B cell (primary cell): ENCODE data around the gene WDR18. TPM values are rescaled to one million over a fixed set of nuclear protein-coding genes. Genes with fewer than 3 reads are reported as not detected.

Source experiments
- ATAC-seq: fragments of 200-7000 bp; cut with Tn5 transposase; one replicate; pipeline ENCODE4 v1.10.0; 2021; ENCODE audit warnings: low read depth, mild to moderate bottlenecking, moderate number of reproducible peaks, moderate library complexity
- CTCF ChIA-PET: fragments of 350-600 bp; sonication (Branson Sonifier 250); formaldehyde crosslinking; loops from one replicate; lab custom pipeline; 2021; ENCODE audit warnings: antibody characterized with exemption, inconsistent platforms; lab: Charles Lee
- POLR2A ChIA-PET: fragments of 350-600 bp; sonication (Branson Sonifier 250); formaldehyde crosslinking; loops from one replicate; lab custom pipeline; 2021; ENCODE audit warnings: antibody characterized with exemption; lab: Charles Lee
- DNase-seq: peaks from one replicate; pipeline ENCODE4 v3.0.0; 2013
- H2AFZ ChIP-seq: 2 replicates; pipeline ENCODE4 v1.6.1; 2012; ENCODE audit warnings: mild to moderate bottlenecking, low read depth, low read length; ENCODE audit not compliant: insufficient read depth, poor library complexity, severe bottlenecking
- H3K27ac ChIP-seq, 2 donors: 1 replicate in 1 of 2; 2 replicates in 1 of 2; pipeline ENCODE4 v1.5.1; 2012 to 2013; ENCODE audit warnings: low read length in 2 of 2, mild to moderate bottlenecking in 2 of 2, moderate library complexity in 1 of 2
- H3K27me3 ChIP-seq, 4 experiments: fragments of 200-600 bp in 1 of 4; sonication (generic) in 1 of 4; replicated peaks in 1 of 4; 1 replicate in 2 of 4; 2 replicates in 2 of 4; pipeline versions ENCODE4 v1.6.1 to v1.7.0; 2013 to 2016; ENCODE audit warnings: low read length in 3 of 4, mild to moderate bottlenecking in 2 of 4, mixed read lengths in 1 of 4, moderate library complexity in 1 of 4; ENCODE audit not compliant: insufficient read depth in 4 of 4, control insufficient read depth in 3 of 4; ENCODE audit errors: control extremely low read depth in 1 of 4
- H3K36me3 ChIP-seq, 2 experiments: replicated peaks in 1 of 2; 1 replicate in 1 of 2; 2 replicates in 1 of 2; pipeline versions ENCODE4 v1.6.1 to v1.7.1; 2013; ENCODE audit warnings: low read length in 1 of 2; ENCODE audit not compliant: insufficient read depth in 2 of 2, control insufficient read depth in 1 of 2; ENCODE audit errors: control extremely low read depth in 1 of 2, extremely low read depth in 1 of 2
- H3K4me1 ChIP-seq, 2 donors: fragments of 200-600 bp in 1 of 2; sonication (generic) in 1 of 2; 1 replicate in 1 of 2; 2 replicates in 1 of 2; pipeline versions ENCODE4 v1.5.1 to v1.6.1; 2013 to 2017; ENCODE audit warnings: low read length in 2 of 2; ENCODE audit not compliant: control insufficient read depth in 2 of 2, insufficient read depth in 2 of 2
- H3K4me2 ChIP-seq: replicated peaks from 2 replicates; pipeline ENCODE3; 2012; ENCODE audit warnings: mild to moderate bottlenecking, low read depth, low read length; ENCODE audit not compliant: poor library complexity, severe bottlenecking
- H3K4me3 ChIP-seq, 5 experiments: fragments of 200-600 bp in 1 of 5; sonication (generic) in 1 of 5; 1 replicate in 3 of 5; 2 replicates in 2 of 5; pipeline versions ENCODE4 v1.5.1 to v1.7.0; 2011 to 2016; ENCODE audit warnings: low read length in 4 of 5, mild to moderate bottlenecking in 4 of 5, low read depth in 2 of 5, control low read depth in 1 of 5, moderate library complexity in 1 of 5; ENCODE audit not compliant: insufficient read depth in 1 of 5; ENCODE audit errors: control extremely low read depth in 1 of 5, extremely low read depth in 1 of 5
- H3K79me2 ChIP-seq: fragments of 200-600 bp; sonication (generic); one replicate; pipeline ENCODE4 v1.6.0; 2016; ENCODE audit warnings: low read length; ENCODE audit not compliant: control insufficient read depth, insufficient read depth
- H3K9ac ChIP-seq: fragments of 200-600 bp; sonication (generic); 2 replicates; pipeline ENCODE4 v1.6.1; 2017; ENCODE audit warnings: mild to moderate bottlenecking, low read length, moderate library complexity
- H3K9me3 ChIP-seq, 3 donors: one replicate each; pipeline versions ENCODE4 v1.6.1 to v1.7.1; 2013; ENCODE audit warnings: low read length in 2 of 3; ENCODE audit not compliant: control insufficient read depth in 2 of 3, insufficient read depth in 1 of 3; ENCODE audit errors: control extremely low read depth in 1 of 3
- H4K20me1 ChIP-seq: 2 replicates; pipeline ENCODE4 v1.6.0; 2012; ENCODE audit warnings: mild to moderate bottlenecking, low read length; ENCODE audit not compliant: insufficient read depth, control insufficient read depth, poor library complexity, severe bottlenecking
- H3K27ac Mint-ChIP-seq: one replicate; pipeline ENCODE4 v1.8.0; 2021; ENCODE audit warnings: mixed read lengths
- H3K27me3 Mint-ChIP-seq: one replicate; pipeline ENCODE4 v1.8.0; 2021; ENCODE audit warnings: mixed read lengths
- H3K4me1 Mint-ChIP-seq: one replicate; pipeline ENCODE4 v1.8.0; 2021; ENCODE audit warnings: mixed read lengths
- H3K4me3 Mint-ChIP-seq: one replicate; pipeline ENCODE4 v1.8.0; 2021; ENCODE audit warnings: mixed read lengths
- H3K9me3 Mint-ChIP-seq: one replicate; pipeline ENCODE4 v1.8.0; 2022; ENCODE audit warnings: mixed read lengths; ENCODE audit not compliant: insufficient read depth
- EZH2 ChIP-seq: IDR thresholded peaks from 2 replicates; pipeline ENCODE4 v1.6.1; 2012; ENCODE audit warnings: borderline replicate concordance, low read depth, mild to moderate bottlenecking, moderate library complexity, low read length; ENCODE audit not compliant: insufficient read depth, poor library complexity, severe bottlenecking
- WGBS: methylation state at CpG from one replicate; pipeline ENCODE4 v1.1.5; 2013; ENCODE audit warnings: missing lambda C conversion rate; ENCODE audit not compliant: insufficient coverage; 5-methylcytosine and 5-hydroxymethylcytosine counted together
- intact Hi-C: fragments of 100-400 bp; cut with micrococcal nuclease; formaldehyde crosslinking; loops from one replicate; pipeline ENCODE4 v1.10.0; 2022
- polyA plus RNA-seq: library from polyadenylated mRNA; depleted of rRNA; stranded (reverse); fragments of >200 nt; gene quantifications from 2 replicates; pipeline ENCODE4 v1.2.3, GENCODE V29; 2012
- total RNA-seq, 2 donors: library from RNA; stranded (reverse); fragments of 120-200 nt in 1 of 2; gene quantifications; 1 replicate in 1 of 2; 2 replicates in 1 of 2; pipeline versions ENCODE4 v1.2.3 to v1.2.4, GENCODE V29; 2013 to 2022
- TF ChIP-seq, protein P1 (sequence below): fragments of 200-600 bp; IDR thresholded peaks from one replicate; pipeline ENCODE4 v1.8.0; 2022; ENCODE audit warnings: antibody characterized with exemption, mild to moderate bottlenecking

The WDR18 gene
- total and polyA plus RNA-seq, 2 donors (not counting 1 experiment from before 2014, with no cell fraction given), result 48.5 to 60.5 TPM

DNA sequence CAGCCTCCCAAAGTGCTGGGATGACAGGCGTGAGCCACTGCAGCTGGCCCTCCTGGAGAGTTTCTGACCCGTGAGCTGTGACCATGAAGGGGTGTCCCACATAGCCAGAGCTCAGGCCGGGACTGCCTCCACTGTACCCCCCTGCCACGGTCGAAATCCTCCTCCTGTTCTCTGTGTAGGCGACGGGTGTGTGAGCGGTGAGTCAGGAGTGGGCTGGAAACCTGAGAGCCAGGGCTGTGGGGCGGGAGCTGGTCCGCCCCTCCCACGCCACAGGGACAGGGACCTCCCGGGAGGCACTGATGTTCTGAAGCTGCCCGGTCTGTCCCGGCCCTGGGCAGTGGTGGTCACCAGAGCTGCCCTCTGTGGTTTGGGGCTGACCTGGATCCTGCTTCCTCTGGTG is 3.9 kb downstream of the WDR18 start:
- Histone ChIP-seq H3K4me2 (no peak overlapping the region), H2AFZ (no peak overlapping the region), H3K27ac (no peak overlapping the region), H3K4me3 (no peak overlapping the region), H3K79me2 (peaks cover 23% of the 10 kb centered on the region), H3K36me3 (peaks cover 0 to 23% of the 10 kb centered on the region in 2 experiments), H3K9me3 (no peaks in the 10 kb centered on the region), H4K20me1 (peaks cover 5% of the 10 kb centered on the region), H3K27me3 (no peaks in the 10 kb centered on the region), H3K9ac (no peak overlapping the region), H3K4me1 (peaks cover 12 to 20% of the 10 kb centered on the region in 2 donors)
- no peak overlapping the region for H3K27ac Mint-ChIP-seq
- TF ChIP-seq EZH2, result no peak
- TF ChIP-seq, protein P1, sequence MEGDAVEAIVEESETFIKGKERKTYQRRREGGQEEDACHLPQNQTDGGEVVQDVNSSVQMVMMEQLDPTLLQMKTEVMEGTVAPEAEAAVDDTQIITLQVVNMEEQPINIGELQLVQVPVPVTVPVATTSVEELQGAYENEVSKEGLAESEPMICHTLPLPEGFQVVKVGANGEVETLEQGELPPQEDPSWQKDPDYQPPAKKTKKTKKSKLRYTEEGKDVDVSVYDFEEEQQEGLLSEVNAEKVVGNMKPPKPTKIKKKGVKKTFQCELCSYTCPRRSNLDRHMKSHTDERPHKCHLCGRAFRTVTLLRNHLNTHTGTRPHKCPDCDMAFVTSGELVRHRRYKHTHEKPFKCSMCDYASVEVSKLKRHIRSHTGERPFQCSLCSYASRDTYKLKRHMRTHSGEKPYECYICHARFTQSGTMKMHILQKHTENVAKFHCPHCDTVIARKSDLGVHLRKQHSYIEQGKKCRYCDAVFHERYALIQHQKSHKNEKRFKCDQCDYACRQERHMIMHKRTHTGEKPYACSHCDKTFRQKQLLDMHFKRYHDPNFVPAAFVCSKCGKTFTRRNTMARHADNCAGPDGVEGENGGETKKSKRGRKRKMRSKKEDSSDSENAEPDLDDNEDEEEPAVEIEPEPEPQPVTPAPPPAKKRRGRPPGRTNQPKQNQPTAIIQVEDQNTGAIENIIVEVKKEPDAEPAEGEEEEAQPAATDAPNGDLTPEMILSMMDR, result no peak
- no peak overlapping the region for H3K4me3 Mint-ChIP-seq
- POLR2A ChIA-PET, result interaction anchor here (0.7 kb wide), 2 partner anchors 29 to 53 kb away, joined by 6 read pairs; no protein-coding TSS in a partner anchor
- 85% methylated on average over 13 of the region's 14 CpGs for WGBS
- no peak for ATAC-seq
- no peaks in the 10 kb centered on the region for H3K27me3 Mint-ChIP-seq
- DNase-seq, result no peak
- H3K9me3 Mint-ChIP-seq, result no peaks in the 10 kb centered on the region
- H3K4me1 Mint-ChIP-seq, result peaks cover 16% of the 10 kb centered on the region
- intact Hi-C loops, result no loop called here
- CTCF ChIA-PET, result interaction anchor here (1.1 kb wide), 1 partner anchor 66 kb away, joined by 3 read pairs; no protein-coding TSS in a partner anchor

DNA sequence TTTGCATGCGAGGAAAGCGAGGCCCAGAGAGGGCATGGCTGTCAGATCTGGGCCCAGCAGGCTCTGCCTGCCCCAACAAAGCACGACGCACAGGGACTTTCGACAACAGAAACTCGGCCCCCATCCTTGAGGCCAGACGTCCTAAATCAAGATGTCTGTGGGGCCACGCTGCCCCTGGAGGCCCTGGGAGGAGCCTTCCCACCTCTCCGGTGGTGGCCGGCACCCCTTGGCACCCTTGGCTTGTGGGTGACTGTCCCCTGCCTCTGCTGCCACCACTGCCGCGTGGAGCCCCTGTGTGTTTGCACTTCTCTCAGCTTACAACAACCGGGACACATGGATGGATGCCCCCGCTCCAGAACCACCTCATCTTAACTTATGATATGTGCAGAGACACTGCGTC is 4.4 kb downstream of the WDR18 start:
- CTCF ChIA-PET, result interaction anchor here (1.1 kb wide), 1 partner anchor 66 kb away, joined by 3 read pairs; no protein-coding TSS in a partner anchor
- no peak overlapping the region for H3K4me2 ChIP-seq
- no peak overlapping the region for H2AFZ ChIP-seq
- H4K20me1 ChIP-seq, result peaks cover 5% of the 10 kb centered on the region
- 89% methylated on average over 15 of the region's 15 CpGs for WGBS
- H3K27me3 Mint-ChIP-seq, result no peaks in the 10 kb centered on the region
- peaks cover 16% of the 10 kb centered on the region for H3K4me1 Mint-ChIP-seq
- no peak overlapping the region for H3K27ac Mint-ChIP-seq
- POLR2A ChIA-PET, result no interaction called here
- H3K36me3 ChIP-seq, result peaks cover 0 to 23% of the 10 kb centered on the region in 2 experiments
- peaks cover 10 to 15% of the 10 kb centered on the region in 2 donors for H3K4me1 ChIP-seq
- no peak overlapping the region for H3K9ac ChIP-seq
- ATAC-seq (no peak), DNase-seq (no peak)
- H3K27ac ChIP-seq, result no peak overlapping the region
- intact Hi-C loops, result no loop called here
- peaks cover 23% of the 10 kb centered on the region for H3K79me2 ChIP-seq
- H3K9me3 Mint-ChIP-seq, result no peaks in the 10 kb centered on the region
- TF ChIP-seq, protein P1, result no peak
- no peak for TF ChIP-seq EZH2
- H3K27me3 ChIP-seq, result no peaks in the 10 kb centered on the region
- H3K9me3 ChIP-seq, result no peaks in the 10 kb centered on the region
- no peak overlapping the region for H3K4me3 Mint-ChIP-seq
- H3K4me3 ChIP-seq, result no peak overlapping the region
